ENCODE measurements around the gene CCR9.

The CCR9 gene

DNA sequence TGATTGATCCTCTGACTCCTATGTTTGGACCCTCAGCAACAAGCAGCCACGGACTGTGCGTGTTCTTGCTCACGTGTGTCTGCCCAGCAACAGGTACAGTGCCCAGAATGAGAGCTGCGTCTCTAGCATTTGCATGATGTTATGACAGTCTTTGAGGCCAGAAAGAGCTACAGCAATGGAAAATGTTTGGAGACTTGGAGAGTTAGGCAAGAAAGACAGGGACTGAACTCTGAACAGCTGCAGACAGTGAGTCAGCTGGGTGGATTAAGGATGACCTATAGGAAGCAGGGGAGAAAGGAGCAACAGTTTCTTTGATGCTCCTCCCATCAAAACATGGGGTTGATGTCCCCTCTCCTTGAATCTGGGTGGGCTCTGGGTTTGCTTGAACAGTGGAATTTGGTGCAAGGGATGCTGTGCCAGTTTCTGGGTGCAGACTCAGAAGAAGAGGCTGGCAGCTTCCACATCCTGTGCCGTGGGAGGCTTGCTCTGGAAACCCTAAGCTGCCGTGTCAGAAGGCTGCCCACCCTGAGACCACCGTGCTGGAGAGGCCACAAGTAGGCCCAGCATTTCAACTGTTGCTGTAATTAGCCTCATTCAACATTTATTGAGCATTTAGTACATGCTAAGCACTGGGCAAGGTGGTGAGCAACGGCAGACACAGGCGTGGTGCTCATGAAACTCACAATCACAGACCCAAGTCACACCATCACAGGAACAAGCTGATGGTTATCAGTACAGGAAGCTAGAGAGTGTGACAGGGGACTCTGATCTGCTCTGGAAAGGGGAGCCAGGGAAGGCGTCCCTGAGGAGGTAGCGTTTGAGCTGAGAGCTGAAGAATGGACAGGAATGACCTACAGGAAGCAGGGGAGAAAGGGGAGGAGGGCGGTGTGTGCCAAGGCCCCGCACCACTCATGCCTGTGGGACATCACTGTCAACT is 21.7 kb downstream of the CCR9 start:
- DNase-seq (ENCODE audit: low read depth), result no peak

DNA sequence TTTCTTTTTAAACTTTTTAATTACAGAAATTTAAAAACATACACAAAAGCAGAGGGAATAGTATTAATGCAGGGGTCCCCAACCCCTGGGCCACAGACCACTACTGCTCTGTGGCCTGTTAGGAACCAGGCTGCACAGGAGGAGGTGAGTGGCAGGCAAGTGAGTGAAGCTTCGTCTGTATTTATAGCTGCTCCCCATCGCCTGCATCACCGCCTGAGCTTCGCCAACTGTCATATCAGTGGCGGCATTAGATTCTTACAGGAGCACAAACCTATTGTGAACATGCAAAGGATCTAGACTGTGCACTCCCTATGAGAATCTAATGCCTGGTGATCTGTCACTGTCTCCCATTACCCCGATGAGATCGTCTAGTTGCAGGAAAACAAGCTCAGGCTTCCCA is 22.4 kb downstream of the CCR9 start:
- no peak for DNase-seq (ENCODE audit: low read depth)

DNA sequence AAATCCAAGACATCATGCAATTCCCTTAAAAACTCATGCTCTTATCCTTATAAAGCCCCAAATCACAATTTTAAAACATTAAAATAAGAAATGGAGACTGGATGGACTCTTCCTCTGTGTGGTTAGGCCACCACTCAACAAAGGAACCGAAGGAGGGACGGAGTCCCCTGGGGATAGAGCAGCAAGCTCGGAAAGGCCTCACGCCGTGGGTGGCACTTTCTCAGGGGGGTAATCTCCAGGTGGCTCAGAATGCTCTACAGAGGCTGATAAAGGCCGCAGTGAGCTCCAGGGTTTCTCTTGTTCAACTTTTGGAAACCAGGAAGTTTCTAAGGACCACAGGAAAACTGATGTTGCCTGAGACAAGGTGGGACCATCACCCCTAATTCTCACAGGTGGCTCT is 23.2 kb downstream of the CCR9 start:
- DNase-seq (ENCODE audit: low read depth), result no peak

DNA sequence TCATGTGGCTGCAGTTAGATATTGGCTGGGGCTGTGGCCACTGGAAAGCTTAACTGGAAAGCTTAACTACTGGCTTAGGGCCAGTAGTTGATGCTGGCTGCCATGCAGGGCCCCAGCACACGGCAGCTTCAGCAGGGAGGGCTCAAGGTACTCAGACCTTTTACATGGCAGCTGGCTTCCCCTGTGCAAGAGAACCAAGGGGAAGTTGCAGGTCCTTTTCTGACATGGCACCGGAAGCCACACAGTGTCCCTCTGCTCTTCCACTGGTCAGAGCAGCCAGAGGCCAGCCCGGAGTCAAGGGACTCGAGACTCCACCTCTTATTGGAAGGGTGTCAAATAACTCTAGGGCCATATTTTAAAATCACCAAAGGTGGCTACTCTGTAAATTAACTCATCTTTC is 24.5 kb downstream of the CCR9 start:
- no peak for DNase-seq (ENCODE audit: low read depth)

DNA sequence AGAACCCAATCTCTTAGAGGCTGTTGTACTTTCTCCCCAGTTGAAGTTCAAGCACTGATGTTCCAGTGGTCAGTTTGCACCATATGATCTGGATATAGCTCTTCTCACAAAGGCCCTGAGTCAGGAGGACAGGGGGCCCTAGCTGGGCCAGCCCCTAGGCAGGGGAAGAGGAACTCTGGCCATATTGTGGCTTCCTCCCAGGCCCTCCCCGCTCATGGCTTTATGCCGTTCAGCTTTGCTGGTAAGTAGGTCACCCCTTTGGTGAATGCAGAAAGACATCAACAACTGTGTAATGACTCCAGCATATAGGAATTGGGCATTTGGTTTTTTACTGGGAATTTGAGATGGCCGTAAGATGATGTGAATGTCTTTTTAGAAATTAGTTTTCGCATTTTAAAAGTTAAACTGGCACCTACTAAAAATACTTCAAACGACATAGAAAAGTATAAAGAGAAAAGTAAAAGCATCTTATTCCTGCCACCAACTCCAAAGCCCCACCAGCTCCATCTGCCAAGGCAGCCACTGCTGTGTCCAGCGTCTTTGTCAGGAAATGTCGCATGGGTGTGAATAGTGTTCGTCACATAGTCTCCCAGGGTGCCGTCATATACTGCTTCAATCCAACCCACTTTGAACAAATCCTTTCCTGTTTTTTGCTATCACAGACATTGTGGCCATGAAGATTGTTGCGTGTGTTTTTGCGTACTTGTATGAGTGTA is 25.3 kb downstream of the CCR9 start:
- no peak for DNase-seq (ENCODE audit: low read depth)

DNA sequence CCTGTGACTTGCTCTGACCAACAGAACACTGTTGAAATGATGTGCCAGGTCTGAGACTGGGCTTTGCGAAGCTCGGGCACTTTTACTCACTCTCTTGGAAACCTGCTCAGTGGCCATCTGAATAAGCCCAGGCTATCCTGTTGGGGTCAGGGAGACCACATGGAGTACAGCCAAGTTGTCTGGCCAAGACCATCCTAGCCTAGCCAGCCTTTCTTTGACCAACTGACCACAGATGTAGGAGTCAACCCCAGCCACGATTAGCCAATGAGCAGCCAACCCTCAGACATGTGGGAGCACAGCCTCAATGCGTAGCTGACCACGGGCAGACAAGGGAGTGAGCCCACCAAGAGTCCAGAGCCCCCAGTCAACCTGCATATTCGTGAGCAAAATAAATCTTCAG is 26.1 kb downstream of the CCR9 start:
- DNase-seq (ENCODE audit: low read depth), result no peak

DNA sequence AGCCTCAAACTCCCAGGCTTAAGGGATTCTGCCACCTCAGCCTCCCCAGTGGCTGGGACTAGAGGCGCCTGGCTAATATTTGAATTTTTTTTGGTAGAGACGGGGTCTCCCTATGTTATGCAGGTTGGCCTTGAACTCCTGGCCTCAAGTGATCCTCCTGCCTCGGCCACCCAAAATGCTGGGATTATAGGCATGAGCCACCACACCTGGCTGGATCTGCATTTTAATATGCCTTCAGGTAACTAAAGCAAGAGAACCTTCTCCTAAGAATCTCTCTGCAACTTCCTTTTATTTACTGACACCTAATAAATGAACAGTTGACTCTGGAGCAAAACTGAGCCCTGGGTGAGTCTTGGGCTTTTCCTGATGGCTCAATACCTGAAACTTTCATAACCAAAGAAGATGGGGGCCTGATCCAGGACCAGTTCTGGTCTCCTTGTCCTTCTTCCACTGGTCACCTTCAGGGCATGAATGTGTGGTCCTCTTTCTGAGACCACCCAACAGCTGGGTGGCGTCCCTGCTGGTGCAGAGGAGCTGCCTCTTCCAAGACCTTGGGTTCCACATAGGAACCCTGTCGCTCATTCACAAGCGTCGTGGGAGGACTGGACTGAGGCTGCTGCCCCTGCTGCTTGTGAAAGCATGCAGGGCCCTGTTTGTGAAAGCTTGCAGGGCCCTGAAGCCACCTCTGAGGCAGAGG is 28.2 kb downstream of the CCR9 start:
- no peak for DNase-seq (ENCODE audit: low read depth)

DNA sequence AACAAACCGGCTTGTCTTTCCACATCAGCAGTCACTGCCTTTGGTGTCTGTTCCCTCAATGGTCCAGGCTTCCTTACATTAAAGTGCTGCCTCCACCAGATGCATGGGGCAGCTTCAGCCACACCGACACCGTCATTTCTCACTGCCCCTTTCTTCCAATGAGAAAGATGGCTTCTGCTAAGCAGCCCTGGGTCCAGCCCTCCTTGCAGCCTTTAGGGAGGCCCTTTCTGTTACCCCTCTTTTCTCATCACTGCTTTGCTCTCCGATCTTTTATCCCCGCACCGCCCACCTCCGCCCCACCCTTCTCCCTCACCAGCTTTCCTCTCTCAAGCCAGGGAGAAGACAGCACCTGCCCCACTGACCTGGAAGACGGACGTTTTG is 28.7 kb downstream of the CCR9 start:
- no peak for DNase-seq (ENCODE audit: low read depth)

DNA sequence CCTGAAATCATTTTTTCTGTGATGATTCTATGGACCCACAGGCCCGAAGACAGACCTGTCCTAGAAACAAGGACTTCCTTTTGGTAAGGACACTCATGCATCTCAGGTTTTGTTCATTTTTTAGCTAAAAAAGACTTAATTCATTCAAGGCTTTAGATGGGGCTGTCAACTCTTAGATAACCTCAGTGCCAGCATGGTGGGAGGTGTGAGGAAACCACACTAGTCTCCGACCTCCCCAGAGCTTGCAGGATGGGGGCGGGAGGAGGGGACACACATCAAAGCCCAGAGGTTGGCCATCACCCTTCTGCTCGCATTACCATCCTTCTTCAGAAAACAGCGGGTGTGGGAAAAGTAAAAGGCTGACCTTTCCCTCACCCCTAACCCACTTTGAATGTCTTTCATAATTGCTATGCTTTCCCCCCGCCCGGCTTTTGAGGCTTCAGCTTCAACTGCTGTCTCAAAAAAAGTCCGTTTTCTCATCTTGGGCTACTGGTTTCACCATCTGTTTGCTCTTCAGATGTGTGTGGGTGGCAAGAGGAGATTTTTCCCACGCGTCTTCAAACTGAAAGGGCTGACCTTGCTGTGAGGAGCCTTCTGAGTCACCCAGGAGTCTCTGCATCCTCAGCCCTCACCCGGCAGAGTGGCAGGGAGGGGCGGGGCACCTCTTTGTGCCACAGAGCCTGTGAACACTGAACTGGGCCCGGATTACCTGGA is 29.3 kb downstream of the CCR9 start:
- no peak for DNase-seq (ENCODE audit: low read depth)

DNA sequence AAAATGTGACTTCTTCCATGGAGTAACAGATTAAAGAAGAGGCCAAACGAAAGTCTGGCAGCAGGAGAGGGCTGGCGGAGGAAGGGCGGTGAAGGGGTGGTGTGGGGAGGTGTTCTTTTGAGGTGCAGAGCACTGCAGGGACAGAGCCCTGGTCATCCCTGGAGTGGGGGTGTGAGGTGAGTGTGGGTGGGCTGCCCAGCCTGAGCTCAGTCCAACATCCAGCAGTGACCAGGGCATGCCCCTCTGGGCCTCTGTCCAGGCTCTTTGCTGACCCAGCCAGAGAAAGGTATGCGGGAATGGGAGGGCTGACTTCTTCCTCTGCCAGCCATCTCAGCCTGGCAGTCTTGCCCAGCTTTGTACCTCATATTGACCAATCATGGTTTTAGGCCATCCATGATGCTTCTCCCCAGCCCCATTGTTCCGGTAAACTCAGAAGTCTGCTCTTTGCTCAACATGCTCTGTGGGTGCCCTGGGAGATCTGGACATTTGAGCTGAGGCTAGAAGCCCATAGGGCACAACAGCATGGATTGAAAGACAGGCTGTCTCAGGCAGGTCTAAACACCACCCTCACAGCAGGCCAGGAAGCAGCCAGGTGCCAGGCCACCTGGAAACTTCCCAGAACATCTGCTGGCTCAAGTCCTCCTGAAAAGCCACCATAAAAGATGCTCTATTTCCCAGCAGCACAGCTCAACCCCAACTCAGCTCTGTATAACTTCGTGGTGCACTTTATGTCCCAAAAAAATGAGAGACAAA is 31.0 kb downstream of the CCR9 start:
- DNase-seq (ENCODE audit: low read depth), result no peak

DNA sequence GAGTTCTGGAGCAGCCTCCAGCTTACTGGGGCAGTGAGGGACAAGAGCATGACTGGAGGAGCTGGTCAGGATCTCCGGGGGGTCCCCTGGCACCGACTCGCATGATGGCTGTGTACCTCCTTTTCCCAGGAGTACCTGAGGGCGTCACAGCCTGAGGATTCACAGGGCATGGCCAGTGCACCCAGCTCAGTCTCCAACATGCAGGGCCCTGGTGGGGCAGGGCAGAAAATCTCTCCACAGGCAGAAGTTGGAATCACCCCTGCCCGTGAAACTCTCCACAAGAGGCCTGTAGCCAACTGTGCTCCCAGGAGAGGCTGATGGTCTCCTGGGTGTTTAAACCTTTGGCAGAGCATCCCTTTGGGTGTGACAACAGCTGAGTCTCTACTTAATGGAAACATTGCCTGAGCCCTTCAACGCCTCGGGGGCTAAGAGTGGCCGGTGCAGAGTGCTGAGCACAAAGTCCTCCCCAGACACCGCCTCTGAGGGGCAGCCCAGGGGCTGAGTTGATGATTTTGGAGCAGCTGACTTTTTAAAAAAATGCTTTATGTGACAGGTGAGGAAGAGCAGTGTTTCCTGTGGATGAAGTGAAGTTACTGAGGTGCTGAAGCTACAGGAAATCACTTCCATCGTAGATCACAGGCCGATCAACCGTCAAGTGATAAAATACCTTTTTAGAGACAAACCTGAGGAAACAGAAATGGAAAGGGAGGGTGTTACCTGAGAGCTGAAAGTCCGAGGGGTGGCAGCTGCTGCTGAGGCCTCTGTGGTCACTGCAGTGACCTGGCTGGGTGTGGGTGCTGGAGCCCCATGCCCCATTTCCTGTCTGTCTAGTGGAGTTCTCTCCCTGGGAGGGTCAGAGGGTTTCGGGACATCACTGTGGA is 35.1 kb downstream of the CCR9 start:
- no peak for DNase-seq (ENCODE audit: low read depth)

DNA sequence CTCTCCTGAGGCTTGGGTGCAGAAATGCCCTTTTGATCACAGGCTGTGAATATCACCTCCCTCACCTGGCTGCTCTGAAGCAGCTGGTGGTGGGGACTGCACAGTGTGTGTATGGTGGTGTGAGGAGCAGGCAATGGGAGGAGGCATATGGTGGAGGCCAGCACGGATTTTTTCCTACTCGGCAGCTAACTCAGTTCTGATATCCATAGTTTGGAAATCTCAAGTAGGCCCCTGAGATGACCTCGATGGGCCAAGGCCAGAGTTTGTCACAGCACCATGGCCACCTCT is 35.6 kb downstream of the CCR9 start:
- DNase-seq (ENCODE audit: low read depth), result no peak

DNA sequence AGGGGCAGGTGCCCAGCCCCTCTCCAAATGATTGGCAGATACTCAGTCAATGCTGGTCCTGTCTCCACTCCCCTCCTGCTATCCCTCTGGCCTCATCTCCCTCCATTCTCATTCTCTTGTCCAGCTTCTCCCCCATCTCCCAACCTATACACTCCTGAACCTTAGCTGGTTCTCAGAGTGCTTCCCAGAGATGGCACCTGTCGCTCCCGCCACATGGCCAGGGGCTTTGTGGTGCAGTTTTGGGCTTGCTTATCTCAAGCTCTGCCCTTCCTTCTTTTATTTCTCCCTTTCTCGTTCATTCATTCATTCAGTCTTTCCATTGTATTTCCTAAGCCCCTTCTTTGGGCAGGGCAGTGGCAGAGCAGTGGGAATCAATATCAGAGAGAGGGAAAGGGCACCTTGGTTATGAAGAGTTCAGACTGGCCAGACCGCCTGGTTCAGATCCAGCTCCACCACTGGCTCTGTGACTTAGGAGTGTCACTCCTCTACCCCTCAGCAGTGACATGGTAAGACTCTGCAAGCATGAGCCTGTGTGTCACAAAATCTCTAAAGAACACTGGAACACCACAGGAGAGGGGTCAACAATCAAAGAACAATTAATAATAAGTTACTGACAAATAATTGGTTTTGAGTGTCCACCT is 36.7 kb downstream of the CCR9 start:
- DNase-seq (ENCODE audit: low read depth), result no peak

DNA sequence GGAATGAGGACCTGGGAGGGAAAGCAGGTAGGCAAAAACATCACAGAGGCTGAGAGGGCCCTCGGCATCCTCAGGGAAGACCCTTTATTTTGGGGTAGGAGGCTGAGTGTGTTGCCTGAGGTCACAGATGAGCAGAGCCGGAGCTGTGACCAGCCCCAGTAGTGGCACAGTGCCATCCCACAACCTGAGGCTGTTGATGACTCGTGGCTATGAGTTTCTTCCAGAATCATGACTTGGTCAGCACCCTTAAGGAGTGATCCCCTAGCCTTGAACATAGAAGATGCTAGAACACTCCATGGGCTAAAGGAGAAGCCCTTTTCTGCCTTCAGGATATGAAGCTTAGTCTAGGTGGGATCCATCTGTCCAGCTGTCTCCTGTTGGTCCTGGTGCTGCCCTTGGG is 37.4 kb downstream of the CCR9 start:
- DNase-seq (ENCODE audit: low read depth), result no peak

DNA sequence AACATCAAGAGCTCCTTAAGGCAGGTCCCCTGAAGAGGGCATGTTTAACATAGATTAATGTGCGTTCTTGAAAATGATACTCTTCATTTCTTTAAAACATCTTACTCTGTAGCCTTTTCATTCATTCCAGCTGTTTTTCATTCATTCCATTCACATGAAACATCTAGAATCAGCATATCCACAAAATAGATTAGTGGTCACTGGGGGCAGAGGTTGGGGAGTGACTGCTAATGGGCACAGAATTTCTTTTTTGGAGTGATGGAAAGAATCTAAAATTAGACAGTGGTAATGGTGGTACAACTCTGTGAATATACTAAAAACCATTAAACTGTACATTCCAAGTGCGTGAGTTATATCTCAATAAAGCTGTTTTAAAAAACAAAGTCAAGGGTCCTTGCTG is 41.5 kb downstream of the CCR9 start:
- DNase-seq (ENCODE audit: low read depth), result no peak

DNA sequence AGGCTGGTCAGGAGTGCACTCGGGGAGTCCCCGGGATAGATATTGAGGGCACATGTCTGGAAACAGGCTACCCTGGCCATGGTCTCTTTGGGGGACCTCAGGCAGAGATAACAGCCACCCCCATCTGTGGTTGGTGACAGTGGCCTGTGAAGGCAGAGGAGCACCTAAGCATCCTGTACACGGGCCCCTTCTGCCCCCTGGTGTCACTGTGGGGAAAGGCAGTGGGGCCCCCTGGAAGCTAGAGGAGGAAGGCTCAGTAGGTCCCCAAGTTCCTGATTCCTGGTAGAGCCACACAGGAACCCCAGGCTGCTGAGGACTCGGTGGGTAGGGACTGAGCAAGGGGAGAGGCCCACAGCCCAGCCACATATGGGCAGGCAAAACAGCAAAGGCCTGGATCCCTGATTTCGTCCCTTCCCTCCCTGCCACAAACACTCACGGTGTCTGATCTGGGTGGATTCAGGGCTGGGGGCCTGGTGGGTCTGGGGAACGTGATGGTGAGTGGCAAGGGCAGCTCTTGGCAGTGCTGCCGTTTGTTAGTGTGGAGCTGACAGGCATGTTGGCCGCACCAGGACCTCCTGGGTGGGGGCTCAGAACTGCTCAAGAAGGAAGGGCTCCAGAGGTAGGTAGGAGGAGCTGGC is 42.8 kb downstream of the CCR9 start:
- no peak for DNase-seq (ENCODE audit: low read depth)

DNA sequence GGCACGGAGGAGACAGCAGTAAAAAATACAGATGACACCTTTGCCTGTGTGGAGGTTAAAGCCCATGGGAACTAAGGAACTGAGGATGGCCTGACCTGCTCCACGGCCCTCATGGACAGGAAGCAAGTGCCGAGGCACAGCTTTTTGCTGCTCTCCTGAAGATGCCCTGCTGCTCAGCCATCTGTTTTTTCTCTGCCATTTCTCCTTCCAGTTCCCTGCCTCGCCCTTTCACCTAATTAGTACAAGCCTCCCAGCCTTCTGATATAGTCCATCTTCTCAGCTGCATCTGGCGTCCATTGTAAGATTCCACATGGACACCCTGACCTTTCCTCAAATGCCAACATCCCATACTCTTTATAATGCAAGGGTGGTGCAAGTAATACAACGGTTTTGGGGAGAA is 45.2 kb downstream of the CCR9 start:
- no peak for DNase-seq (ENCODE audit: low read depth)

DNA sequence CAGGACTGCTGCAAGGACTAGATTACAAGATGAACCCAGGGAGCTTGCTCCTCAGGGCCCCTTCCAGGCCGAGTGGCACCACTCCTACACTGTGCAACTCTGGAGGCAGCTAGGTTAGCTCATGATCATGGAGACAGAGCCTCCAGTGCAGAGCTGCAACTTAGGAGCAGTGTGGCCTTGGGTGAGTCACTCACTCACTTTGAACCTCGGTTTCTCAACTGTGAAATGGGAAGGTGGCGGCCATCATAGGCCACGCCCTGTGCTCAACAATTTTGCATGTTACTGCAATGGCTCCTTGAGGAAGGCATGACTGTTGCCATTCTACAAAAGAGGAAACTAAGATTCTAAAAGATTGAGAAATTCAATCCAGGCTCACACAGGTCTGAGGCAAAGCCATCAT is 45.8 kb downstream of the CCR9 start:
- DNase-seq (ENCODE audit: low read depth), result no peak

DNA sequence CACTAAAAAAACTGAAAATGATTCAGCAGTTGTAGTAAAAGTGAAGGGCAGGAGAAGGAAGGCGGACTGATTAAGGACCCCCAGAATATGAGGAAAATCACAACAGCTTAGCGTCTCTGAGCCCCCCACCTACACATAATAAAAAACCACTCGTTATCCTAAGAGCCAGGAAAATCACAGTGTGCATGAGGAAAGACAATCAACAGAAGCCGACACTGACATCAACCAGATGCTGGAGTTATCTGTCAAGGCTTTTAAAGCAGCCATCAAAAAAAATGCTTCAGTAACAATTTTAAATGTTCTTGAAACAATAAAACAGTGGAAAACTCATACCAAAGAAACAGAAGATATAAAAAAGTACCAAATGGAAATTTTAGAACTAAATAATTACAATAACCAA is 47.2 kb downstream of the CCR9 start:
- no peak for DNase-seq (ENCODE audit: low read depth)

DNA sequence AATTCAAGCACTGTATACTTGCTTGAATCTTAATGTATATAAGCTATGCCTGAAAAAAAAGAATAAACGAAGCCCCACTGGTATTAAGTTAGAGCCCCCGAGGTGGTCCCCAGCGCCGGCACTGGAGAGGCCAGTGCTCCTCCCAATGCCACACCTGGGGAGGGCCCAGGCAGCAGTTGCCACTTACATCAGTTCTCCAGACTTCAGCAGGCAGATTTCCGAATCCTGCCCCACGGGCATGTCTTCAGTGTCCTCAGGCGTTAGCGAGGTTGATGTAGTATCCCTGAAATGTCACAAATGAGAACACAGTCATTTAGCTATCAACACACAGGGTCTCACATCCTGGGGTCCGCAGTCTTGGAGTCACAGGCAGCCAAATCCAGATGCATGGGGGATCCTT is 49.9 kb downstream of the CCR9 start:
- no peak for DNase-seq (ENCODE audit: low read depth)

All from fibroblast of the conjunctiva (primary cell).